ENCODE results near the gene TBC1D3. TPM values are rescaled to one million over a fixed set of nuclear protein-coding genes. Genes with fewer than 3 reads are reported as not detected.
"Not testable (repeated sequence)": the region's sequence is repeated elsewhere in the genome, so short reads cannot be mapped to it uniquely, and the experiment has no call there.

TBC1D3 gene
- total RNA-seq (2022) (3.6 TPM in 1 of 2 replicates, not detected in the other), Bru-seq, nascent RNA (percentile 8 among the genes with signal in this experiment), BruChase-seq, experiment 1, labeled RNA remaining after a 6-hour chase (percentile 15 among the genes with signal in this experiment), BruChase-seq, experiment 2, labeled RNA remaining after a 2-hour chase (percentile 15 among the genes with signal in this experiment)
- long read RNA-seq, partial matches to known transcripts: 2 of 11 reads
- long read RNA-seq, other reads (novel, unspliced or antisense): 9 of 11 reads

DNA sequence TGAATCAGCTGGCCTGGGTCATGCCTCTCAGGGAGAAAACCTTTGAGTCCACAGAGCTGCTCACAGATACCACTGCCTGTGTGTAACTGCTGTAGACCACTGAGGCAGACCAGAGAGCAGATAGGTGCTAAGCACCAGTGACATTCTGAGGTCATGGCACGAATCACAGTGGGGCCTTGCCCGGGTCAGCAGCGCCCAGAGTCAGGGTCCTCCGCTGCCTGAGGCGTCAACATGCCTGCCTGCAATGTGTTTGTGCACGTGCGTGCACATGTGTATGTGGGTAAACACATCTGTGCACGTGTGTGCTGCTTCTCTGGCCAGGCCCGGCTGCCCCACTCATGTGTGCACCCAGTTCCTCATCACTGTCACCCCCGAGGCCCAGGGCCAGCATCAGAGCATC lies at the start of gene TBC1D3:
TBC1D3 (minus strand) TSS at position 101 of the 400 bp plus-strand sequence. CDS start 1,526 bp downstream, outside the sequence.
- H3K4me3 Mint-ChIP-seq (ENCODE audit: unreplicated experiment); DNase-seq (ENCODE audit: unreplicated experiment); H3K27me3 Mint-ChIP-seq (ENCODE audit: insufficient read depth, unreplicated experiment); POLR2A ChIA-PET; H3K36me3 Mint-ChIP-seq (ENCODE audit: insufficient read depth, unreplicated experiment); CTCF ChIA-PET; H3K4me1 Mint-ChIP-seq (ENCODE audit: insufficient read depth, unreplicated experiment); H3K9me3 Mint-ChIP-seq (ENCODE audit: unreplicated experiment); intact Hi-C loops (cut with micrococcal nuclease); BruUV-seq (replicated peaks); H3K27ac Mint-ChIP-seq (ENCODE audit: low read depth, unreplicated experiment): not testable (repeated sequence)

DNA sequence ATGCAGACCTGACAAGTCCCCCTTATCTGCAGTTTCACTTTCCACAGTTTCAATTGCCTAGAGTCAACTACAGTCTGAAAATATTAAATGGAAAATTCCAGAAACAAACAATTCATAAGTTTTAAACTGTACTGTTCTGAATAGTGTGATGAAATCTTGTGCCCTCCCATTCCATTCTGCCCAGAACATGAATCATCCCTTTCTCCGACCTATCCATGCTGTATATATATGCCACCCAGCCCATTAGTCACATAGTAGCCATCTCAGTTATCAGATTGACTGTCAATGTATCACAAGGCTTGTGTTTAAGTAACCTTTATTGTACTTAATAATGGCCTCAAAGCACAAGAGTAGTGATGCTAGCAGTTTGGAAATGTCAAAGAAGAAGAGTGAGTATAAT lies 40.4 kb upstream of the TBC1D3 start:
- H3K27me3 Mint-ChIP-seq (ENCODE audit: insufficient read depth, unreplicated experiment); H3K4me1 Mint-ChIP-seq (ENCODE audit: insufficient read depth, unreplicated experiment); POLR2A ChIA-PET; H3K36me3 Mint-ChIP-seq (ENCODE audit: insufficient read depth, unreplicated experiment); CTCF ChIA-PET; intact Hi-C loops (cut with micrococcal nuclease); H3K9me3 Mint-ChIP-seq (ENCODE audit: unreplicated experiment); H3K27ac Mint-ChIP-seq (ENCODE audit: low read depth, unreplicated experiment); DNase-seq (ENCODE audit: unreplicated experiment); H3K4me3 Mint-ChIP-seq (ENCODE audit: unreplicated experiment); BruUV-seq (replicated peaks): not testable (repeated sequence)

DNA sequence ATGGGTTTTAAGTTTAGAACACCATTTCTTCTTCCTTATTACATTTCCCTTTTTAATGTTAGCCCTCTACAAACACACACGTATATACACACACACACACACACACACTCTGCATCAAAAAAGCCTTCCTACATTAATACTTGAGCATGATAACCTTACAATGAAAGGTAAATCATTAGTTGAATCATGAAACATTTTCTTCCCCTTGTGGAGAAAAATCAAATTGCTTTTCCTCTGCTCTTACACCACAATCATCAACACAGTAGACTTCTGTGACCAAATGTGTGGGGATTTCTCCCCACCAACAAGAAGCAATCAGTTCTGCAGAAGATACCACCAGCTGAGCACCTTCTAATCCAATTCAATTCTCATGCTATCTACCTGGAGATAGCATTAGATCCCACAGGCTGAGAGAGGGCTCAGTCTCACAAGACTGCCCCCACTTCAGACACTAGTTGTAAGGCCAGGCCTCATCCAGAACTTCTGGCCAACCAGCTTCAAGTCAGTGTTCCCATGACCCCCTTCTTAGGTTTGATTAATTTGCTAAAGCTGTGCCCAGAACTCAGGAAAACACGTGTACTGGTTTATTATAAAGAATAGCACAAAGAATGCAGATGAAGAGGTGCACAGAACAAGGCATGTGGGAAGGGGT lies 33.6 kb upstream of the TBC1D3 start:
- BruUV-seq (replicated peaks); H3K27me3 Mint-ChIP-seq (ENCODE audit: insufficient read depth, unreplicated experiment): not testable (repeated sequence)

DNA sequence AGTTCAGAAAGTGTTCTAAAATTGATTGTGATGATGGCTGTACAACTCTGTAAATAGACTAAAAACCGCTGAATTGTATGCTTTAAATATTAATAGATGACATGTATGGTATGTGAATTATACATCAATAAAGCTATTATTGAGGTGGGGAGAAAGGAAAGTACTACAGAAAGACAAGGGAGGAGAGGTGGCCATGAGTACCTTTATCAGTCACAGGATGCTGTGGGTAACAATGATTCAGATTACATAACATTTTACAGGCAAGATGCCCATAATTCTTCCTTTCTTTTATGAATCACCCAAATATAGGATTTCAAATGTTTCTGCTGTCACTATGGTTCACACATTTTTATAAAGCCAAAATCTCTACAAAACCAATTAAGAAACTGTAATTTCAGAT lies 28.5 kb upstream of the TBC1D3 start:
- H3K4me1 Mint-ChIP-seq (ENCODE audit: insufficient read depth, unreplicated experiment); H3K27ac Mint-ChIP-seq (ENCODE audit: low read depth, unreplicated experiment); DNase-seq (ENCODE audit: unreplicated experiment); H3K27me3 Mint-ChIP-seq (ENCODE audit: insufficient read depth, unreplicated experiment); H3K4me3 Mint-ChIP-seq (ENCODE audit: unreplicated experiment); BruUV-seq (replicated peaks); H3K9me3 Mint-ChIP-seq (ENCODE audit: unreplicated experiment); POLR2A ChIA-PET; H3K36me3 Mint-ChIP-seq (ENCODE audit: insufficient read depth, unreplicated experiment); CTCF ChIA-PET; intact Hi-C loops (cut with micrococcal nuclease): not testable (repeated sequence)

More for the DNA sequence above, 33.6 kb upstream of the TBC1D3 start:
- H3K36me3 Mint-ChIP-seq (ENCODE audit: insufficient read depth, unreplicated experiment); intact Hi-C loops (cut with micrococcal nuclease); CTCF ChIA-PET; H3K4me1 Mint-ChIP-seq (ENCODE audit: insufficient read depth, unreplicated experiment); H3K4me3 Mint-ChIP-seq (ENCODE audit: unreplicated experiment); POLR2A ChIA-PET; H3K27ac Mint-ChIP-seq (ENCODE audit: low read depth, unreplicated experiment); DNase-seq (ENCODE audit: unreplicated experiment); H3K9me3 Mint-ChIP-seq (ENCODE audit: unreplicated experiment): not testable (repeated sequence)

DNA sequence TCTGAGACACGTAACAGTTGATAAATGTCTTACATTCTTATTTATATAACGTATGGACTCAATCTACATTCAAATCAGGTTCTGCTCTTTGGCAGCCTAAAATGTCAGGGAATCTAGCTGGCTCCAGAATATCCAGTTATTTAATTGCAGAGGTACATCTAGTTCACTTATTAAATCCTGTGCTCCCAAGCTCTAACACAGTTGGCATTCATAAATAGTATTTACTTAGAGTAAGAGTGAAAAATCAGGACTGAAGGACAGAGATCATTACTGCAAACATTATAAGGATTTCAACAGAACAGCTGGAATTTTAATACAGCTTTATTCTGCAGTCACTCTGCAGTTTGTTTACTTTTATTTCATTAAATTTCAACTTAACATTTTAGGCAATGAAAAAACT lies 7.9 kb upstream of the TBC1D3 start:
- H3K9me3 Mint-ChIP-seq (ENCODE audit: unreplicated experiment); BruUV-seq (replicated peaks); H3K4me1 Mint-ChIP-seq (ENCODE audit: insufficient read depth, unreplicated experiment); CTCF ChIA-PET; H3K36me3 Mint-ChIP-seq (ENCODE audit: insufficient read depth, unreplicated experiment); intact Hi-C loops (cut with micrococcal nuclease); POLR2A ChIA-PET; H3K4me3 Mint-ChIP-seq (ENCODE audit: unreplicated experiment); H3K27ac Mint-ChIP-seq (ENCODE audit: low read depth, unreplicated experiment); H3K27me3 Mint-ChIP-seq (ENCODE audit: insufficient read depth, unreplicated experiment); DNase-seq (ENCODE audit: unreplicated experiment): not testable (repeated sequence)

DNA sequence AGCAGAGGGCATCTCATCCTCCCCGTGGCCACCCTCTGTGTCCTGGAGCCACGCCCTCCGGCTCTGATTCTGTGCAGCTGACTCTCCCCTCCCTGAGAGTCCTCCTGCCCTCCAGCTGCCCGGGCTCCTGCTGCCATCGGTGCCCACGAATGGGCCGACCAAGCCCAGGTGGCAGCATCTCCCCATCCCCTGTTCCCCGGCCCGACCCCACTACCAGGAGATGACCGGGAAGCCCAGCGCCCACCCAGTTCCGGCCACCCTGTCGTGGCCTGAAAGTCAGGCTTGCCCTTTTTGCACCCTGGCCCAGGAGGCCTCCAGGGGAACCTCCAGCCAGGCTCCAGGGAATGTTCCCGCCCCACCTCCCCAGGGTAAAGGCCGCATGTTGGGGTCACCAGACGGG lies 57.5 kb downstream of the TBC1D3 start:
- H3K36me3 Mint-ChIP-seq (ENCODE audit: insufficient read depth, unreplicated experiment); POLR2A ChIA-PET; H3K27ac Mint-ChIP-seq (ENCODE audit: low read depth, unreplicated experiment); DNase-seq (ENCODE audit: unreplicated experiment); H3K4me1 Mint-ChIP-seq (ENCODE audit: insufficient read depth, unreplicated experiment); CTCF ChIA-PET; BruUV-seq (replicated peaks); H3K9me3 Mint-ChIP-seq (ENCODE audit: unreplicated experiment); intact Hi-C loops (cut with micrococcal nuclease); H3K27me3 Mint-ChIP-seq (ENCODE audit: insufficient read depth, unreplicated experiment); H3K4me3 Mint-ChIP-seq (ENCODE audit: unreplicated experiment): not testable (repeated sequence)

Other genes starting within 250 kb of the TBC1D3 start
- gene TBC1D3L, start 203.5 kb downstream of the TBC1D3 start, total RNA-seq (2022): 11.3 and 13.9 TPM in 2 replicates
- gene TBC1D3D, start 188.6 kb downstream of the TBC1D3 start, total RNA-seq (2022): 1.1 and 1.2 TPM in 2 replicates
- gene TBC1D3C, start 123.9 kb downstream of the TBC1D3 start, total RNA-seq (2022): 3.4 TPM in 1 of 2 replicates, not detected in the other
- 3.8 TPM in 2 replicates for gene TBC1D3E, start 64.6 kb downstream of the TBC1D3 start, total RNA-seq (2022)
- 37.2 and 48.4 TPM in 2 replicates for gene MRPL45, start 104.6 kb upstream of the TBC1D3 start, total RNA-seq (2022)
- gene GPR179, start 151.4 kb upstream of the TBC1D3 start, total RNA-seq (2022): 0.09 and 0.37 TPM in 2 replicates
- gene SOCS7, start 159.3 kb upstream of the TBC1D3 start, total RNA-seq (2022): 26.2 and 32.1 TPM in 2 replicates
- gene ARHGAP23, start 235.9 kb upstream of the TBC1D3 start, total RNA-seq (2022): 23.2 and 29.2 TPM in 2 replicates

Data from MCF 10A (cell line).